HG03457 (cell line): ENCODE measurements around the gene ASMTL.
A peak's percentile ranks its signal among the peaks of the same experiment; 100 is the strongest.
"Not testable (repeated sequence)": the region's sequence is repeated elsewhere in the genome, so short reads cannot be mapped to it uniquely, and the experiment has no call there.

Experiments
- ATAC-seq: cut with Tn5 transposase; IDR thresholded peaks from one replicate; pipeline ENCODE4 v1.9.1; 2021; ENCODE audit warnings: moderate number of reproducible peaks; ENCODE audit not compliant: unreplicated experiment

ASMTL gene

DNA sequence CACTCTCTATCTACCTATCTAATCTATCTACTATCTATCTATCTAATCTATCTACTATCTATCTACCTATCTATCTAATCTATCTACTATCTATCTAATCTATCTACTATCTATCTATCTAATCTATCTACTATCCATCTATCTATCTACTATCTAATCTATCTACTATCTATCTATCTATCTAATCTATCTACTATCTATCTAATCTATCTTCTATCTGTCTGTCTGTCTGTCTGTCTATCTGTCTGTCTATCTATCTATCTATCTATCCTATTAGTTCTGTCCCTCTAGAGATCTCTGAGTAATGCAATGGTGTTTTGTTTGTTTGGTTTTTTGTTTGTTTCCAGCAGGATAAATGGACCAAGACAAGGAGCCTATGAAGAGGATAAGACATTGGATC, 9.4 kb upstream of the ASMTL start:
- no peak for ATAC-seq

DNA sequence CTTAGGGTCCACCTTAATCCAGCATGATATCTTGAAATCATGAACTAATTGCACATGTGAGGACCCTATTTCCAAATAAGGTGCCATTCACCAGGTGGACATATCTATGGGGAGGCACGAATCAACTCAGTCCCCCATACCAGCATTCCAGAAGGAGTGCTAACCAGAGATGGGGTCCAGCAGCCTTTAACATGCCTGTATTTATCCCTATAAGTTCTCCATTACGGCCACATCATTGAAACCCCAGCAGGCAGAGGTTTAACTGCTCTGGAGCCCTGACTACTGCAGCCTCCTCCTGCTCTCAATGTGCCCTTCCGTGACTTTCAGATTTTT, 3.2 kb upstream of the ASMTL start:
- no peak for ATAC-seq

DNA sequence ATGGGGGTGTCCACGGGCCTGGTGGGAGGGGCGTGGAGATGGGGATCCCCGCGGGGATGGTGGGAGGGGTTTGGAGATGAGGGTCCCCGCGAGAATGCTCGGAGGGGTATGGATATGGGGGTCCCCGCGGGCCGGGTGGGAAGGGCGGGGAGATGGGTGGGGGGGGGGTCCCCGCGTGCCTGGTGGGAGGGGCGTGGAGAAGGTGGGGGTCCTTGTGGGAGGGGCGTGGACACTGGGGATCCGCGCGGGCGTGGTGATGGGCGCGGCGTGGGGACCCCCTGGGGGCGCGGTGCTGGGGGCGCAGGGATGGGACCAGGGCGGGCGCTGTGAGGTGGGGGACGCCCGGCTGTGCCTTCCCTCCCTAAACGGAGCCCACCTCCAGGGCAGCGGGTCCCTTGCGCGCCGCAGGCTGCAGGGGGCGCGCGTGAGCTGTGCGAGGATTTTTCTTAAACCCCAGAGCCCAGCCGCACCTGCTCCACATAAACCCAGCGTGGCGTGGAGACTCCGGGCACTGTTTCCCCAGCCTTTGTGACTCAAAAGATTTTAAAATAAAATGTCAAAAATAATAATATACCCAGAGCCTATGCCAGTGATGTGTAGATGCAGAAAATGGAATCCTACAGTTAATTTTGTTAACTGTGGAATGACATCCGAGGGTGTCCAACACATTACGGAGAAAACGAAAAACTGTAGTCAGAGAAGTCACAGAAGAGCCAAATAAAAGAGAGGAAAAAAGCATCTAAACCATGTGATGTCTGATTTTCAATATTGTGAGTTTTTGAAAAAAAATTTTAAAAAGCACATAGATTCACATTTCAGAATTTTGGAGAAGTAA, 1.5 kb upstream of the ASMTL start:
- ATAC-seq, result peak; percentile 33

DNA sequence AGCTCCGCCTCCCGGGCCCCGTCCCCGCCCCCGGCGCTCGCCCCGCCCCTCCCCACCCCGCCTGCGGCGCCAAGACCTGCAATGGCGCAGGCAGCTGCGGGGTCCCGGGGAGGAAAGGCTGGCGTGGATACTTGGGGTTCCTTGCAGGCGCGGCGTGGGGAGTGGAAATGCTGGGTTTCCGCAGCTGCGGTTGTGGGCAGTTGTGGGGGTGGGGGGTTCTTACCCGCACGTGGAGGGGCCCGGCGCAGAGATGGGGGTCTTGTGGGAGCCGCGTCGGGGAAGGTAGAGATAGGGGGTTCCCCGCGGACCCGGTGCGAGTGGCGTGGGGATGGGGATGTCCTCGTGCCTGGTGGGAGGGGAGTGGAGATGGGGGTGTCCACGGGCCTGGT, 680 bp upstream of the ASMTL start:
- peak; percentile 26 for ATAC-seq

DNA sequence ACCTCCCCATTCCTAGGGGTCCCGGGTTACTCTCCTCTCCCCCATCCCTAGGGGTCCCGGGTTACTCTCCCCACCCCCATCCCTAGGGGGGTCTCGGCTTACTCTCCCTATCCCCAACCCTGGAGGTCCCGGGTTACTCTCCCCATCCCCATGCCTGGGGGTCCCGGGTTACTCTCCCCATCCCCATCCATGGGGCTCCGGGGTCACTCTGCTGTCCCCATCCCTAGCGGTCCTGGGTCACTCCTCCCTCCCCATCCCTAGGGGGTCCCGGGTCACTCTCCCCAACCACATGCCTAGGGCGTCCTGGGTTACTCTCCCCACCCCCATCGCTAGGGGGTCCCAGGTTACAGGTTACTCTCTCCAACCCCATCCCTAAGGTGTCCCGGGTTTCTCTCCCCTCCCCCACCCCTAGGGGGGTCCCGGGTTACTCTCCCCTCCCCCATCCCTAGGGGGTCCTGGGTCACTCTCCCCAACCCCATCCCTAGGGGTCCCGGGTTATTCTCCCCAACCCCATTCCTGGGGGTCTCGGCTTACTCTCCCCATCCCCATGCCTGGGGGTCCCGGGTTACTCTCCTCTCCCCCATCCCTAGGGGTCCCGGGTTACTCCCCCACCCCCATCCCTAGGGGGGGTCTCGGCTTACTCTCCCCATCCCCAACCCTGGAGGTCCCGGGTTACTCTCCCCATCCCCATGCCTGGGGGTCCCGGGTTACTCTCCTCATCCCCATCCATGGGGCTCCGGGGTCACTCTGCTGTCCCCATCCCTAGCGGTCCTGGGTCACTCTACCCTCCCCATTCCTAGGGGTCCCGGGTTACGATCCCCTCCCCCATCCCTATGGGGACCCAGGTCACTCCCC, 821 bp downstream of the ASMTL start:
- no peak for ATAC-seq

DNA sequence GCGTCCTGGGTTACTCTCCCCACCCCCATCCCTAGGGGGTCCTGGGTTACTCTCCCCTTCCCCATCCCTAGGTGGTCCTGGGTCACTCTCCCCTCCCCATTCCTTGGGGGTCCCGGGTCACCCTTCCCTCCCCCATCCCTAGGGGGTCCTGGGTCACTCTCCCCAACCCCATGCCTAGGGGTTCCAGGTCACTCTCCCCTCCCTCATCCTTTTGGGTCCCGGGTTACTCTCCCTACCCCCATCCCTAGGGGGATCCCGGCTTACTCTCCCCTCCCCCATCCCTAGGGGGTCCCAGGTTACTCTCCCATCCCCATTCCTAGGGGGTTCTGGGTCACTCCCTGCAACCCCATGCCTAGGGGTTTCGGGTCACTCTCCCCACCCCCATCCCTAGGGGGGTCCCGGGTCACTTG, 1.5 kb downstream of the ASMTL start:
- ATAC-seq, result no peak

DNA sequence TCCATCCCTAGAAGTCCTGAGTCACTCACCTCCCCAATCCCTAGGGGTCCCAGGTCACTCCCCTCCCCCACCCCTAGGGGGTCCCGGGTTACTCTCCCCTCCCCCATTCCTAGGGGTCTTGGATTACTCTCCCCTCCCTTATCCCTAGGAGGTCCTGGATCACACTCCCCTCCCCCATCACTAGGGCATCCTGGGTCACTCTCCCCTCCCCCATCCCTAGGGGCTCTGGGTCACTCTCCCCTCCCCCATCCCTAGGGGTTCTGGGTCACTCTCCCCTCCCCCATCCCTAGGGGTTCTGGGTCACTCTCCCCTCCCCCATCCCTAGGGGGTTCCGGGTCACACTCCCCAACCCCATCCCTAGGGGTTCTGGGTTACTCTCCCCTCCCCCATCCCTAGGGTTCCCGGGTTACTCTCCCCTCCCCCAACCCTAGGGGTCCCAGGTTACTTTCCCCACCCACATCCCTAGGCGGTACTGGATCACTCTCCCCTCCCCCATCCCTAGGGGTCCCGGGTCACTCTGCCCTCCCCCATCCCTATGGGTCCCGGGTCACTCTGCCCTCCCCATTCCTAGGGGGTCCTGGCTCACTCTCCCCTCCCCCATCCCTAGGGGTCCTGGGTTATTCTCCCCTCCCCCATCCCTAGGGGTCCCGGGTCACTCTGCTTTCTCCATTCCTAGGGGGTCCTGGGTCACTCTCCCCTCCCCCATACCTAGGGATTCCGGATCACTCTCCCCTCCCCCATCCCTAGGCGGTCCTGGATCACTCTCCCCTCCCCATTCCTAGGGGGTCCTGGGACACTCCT, 2.1 kb downstream of the ASMTL start:
- no peak for ATAC-seq

DNA sequence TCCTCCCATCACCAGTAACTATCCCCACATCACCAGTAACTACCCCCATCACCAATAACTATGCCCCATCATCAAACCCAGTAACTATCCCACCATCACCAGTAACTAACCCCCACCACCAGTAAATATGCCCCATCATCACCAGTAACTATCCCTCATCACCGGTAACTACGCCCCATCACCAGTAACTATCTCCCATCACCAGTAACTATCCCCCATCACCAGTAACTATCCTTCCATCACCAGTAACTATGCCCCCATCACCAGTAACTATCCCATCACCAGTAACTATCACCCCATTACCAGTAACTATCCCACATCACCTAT, 2.9 kb downstream of the ASMTL start:
- no peak for ATAC-seq

DNA sequence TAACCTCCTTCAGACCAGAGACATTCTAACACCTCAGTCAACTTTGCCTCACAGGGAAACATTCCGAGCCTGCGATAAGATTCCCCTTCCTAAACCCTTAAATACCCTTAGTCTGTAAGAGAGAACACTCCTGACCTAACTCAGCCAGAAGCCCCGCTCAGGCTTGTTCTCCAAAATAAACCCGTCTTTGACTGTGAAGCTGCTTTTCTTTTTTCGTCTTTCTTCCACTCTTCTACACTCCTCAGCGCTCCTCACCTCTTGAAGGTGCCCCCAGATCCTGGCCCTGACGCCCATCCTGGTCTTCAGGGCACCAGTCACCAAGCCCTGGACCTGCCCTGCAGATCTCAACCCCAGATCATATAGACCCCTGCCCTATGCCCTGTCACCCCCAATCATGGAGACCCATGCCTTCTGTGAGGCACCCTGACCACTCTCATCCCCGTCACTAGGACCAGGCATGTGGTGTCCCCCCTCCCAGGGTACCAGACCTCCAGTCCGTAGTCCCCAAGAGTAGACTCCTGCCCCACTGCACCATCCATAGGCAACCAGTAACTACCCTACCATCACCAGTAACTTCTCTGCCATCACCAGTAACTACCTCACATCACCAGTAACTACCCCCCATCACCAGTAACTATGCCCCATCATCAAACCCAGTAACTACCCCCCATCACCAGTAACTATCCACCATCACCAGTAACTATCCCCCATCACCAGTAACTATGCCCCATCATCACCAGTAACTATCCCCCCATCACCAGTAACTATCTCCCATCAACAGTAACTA, 3.5 kb downstream of the ASMTL start:
- no peak for ATAC-seq

DNA sequence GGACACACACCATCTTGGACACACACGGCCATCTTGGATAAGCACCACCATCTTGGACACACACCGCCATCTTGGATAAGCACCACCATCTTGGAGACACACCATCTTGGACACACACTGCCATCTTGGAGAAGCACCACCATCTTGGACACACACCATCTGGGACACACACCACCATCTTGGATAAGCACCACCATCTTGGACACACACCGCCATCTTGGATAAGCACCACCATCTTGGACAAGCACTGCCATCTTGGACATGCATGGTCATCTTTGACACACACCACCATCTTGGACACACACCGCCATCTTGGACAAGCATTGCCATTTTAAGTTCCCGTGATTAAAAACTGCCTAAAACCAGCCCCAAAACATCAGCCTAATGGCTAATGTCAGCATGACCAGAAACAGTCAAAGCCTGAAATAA, 4.1 kb downstream of the ASMTL start:
- ATAC-seq, result not testable (repeated sequence)

DNA sequence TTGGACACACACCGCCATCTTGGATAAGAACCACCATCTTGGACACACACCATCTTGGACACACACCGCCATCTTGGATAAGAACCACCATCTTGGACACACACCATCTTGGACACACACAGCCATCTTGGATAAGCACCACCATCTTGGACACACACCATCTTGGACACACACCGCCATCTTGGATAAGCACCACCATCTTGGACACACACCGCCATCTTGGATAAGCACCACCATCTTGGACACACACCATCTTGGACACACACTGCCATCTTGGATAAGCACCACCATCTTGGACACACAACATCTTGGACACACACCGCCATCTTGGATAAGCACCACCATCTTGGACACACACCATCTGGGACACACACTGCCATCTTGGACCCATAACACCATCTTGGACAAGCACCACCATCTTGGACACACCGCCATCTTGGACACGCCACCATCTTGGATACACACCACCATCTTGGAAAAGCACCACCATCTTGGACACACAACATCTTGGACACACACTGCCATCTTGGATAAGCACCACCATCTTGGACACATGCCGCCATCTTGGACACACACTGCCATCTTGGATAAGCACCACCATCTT, 4.6 kb downstream of the ASMTL start:
- ATAC-seq, result not testable (repeated sequence)

DNA sequence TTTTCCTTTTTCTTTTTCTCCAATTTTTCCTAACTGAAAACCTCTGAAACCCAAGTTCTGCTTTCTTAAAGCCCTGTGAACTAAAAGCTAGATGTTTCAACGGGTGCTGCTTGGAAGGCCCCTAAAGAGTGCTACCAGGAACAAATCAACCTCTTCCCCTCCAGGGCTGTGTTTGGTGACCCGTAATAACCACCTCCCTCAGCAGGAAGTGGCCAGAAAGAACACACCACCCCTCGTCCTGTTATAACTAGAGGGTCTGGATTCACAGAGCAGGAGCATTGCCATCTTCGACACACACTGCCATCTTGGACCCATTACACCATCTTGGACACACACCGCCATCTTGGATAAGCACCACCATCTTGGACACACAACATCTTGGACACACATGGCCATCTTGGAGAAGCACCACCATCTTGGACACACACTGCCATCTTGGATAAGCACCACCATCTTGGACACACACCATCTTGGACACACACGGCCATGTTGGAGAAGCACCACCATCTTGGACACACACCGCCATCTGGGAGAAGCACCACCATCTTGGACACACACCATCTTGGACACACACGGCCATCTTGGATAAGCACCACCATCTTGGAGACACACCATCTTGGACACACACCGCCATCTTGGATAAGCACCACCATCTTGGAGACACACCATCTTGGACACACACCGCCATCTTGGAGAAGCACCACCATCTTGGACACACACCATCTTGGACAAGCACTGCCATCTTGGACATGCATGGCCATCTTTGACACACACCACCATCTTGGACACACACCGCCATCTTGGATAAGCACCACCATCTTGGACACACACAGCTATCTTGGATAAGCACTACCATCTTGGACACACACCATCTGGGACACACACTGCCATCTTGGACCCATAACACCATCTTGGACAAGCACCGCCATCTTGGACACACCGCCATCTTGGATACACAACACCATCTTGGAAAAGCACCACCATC, 5.4 kb downstream of the ASMTL start:
- not testable (repeated sequence) for ATAC-seq

DNA sequence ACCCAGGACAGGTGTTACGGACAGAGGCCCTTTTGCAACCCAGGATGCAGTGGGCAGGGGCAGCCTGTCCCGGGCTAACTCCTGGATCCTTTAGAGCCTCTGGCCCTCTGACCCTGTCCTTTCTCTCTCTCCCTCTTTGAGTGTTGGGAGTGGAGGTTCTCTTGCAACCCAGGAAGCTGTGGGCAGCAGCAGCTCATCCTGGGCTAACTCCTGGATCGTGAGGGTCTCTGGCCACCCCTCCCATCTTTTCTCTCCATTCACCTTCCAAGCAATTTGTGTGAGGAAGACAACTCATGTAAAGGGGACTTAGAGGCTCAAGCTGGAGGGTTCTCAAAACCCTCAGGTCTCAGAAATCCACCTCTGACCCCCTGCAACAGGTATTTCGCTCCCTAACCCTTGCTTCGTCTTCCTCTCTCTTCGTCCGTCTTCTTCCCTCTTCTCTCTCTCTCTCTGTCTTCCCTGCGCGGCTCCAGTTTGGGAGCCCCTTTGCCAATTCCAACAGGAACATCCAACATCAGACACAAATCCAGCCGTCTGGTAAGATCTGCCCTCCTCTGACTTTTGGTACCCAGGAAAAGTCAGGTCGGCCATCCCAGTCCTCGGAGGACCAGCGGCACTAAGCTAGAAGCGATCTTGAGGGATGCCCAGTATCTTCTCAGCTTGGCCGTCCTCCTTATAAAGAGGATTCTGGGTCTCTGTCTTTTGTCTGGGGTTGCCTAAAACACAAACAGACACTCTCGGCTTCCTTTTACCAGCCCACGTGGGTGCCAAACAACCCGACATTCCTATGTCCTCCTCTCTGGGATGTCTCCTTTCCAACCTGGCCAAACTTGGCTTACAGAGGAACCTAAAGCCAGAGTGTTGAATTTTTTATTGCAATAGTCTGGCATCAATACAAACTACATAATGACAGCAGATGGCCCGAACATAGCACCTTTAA, 7.9 kb downstream of the ASMTL start:
- ATAC-seq, result no peak

DNA sequence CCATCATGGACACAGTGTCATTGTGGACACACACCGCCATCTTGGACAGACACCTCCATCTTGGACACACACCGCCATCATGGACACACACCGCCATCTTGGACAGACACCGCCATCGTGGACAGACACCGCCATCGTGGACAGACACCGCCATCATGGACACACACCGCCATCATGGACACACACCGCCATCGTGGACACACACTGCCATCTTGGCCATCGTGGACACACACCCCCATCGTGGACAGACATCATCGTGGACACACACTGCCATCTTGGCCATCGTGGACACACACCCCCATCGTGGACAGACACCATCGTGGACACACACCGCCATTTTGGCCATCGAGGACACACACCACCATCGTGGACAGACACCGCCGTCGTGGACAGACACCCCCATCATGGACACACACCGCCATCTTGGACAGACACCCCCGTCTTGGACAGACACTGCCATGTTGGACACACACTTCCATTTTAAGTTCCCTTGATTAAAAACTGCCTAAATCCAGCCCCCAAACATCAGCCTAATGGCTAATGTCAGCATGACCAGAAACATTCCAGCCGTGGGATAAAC, 9.1 kb downstream of the ASMTL start:
- no peak for ATAC-seq

DNA sequence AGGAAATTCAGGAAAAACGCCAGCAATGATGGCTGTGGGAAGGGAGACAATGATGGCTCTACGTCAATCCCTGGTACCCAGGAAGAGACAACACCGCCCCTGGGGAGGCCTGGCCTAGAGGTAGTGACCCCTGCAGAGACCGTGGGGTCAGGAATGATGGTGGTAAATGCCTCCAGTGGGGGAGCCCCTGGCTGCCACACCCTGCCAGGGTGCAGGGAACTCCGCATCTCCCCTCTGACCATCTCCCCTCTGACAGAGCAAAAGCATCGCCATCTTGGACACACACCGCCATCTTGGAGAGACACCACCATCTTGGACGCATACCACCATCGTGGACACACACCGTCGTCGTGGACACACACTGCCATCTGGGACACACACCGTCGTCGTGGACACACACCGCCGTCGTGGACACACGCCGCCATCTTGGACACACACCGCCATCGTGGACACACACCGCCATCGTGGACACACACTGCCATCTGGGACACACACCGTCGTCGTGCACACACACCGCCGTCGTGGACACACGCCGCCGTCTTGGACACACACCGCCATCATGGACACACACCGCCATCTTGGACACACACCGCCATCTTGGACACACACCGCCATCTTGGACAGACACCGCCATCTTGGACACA, 9.9 kb downstream of the ASMTL start:
- ATAC-seq, result no peak

DNA sequence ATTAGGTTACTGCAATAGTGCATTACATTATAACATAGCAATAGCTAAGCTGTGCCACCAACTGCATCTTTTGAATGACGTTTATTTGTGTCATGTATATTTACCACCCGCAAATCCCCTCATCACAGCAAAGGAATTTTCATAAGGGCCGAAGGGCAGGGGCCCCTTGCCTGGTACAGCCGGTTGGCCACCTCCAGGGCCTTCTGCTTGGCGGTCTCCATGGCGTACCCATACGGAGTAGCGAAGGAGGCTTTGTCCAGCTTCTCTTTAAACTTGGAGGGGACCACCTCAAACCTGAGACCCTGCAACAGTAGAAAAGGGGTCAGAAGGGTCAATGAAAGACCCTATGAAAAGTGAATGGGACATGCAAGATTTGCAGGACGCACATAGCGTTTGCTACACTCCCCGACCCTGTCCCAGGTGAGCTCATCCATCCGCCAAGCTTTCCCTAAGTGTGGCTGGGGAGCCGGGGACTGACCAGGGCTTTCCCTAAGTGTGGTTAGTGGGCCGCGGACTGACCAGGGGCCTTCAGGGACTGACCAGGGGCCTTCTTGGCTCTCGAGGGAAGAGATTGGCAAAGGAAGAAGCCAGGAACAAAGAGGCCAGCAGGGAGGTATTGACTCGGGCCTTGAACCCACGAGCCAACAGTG, 10.6 kb downstream of the ASMTL start:
- no peak for ATAC-seq

DNA sequence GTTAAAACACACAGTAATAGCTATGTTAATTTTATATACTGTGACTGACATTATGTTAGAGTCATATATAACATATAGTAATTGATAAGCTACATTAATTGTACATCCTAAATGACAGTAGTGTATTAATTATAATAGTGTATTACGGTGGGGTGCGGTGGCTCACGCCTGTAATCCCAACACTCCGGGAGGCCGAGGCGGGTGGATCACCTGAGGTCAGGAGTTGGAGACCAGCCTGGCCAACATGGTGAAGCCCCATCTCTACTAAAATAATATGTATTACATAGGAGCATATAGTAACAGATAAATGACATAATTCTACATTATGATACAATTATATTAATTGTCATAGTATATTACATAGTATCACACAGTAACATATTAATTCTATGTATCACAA, 12.2 kb downstream of the ASMTL start:
- ATAC-seq, result no peak
